HEK293 (cell line): Measurements from ENCODE around the gene CELA2A.

Experiments used
- BCL11A ChIP-seq: fragments of 450-650 bp; formaldehyde crosslinking; IDR thresholded peaks from 2 replicates; pipeline ENCODE4 v1.5.1; 2016; ENCODE audit warnings: low read depth, missing biosample characterization, missing genetic modification characterization
- GLI4 ChIP-seq: fragments of 450-650 bp; formaldehyde crosslinking; IDR thresholded peaks from 2 replicates; pipeline ENCODE4 v1.5.1; 2016; ENCODE audit warnings: missing biosample characterization, missing genetic modification characterization
- GLIS1 ChIP-seq: fragments of 450-650 bp; formaldehyde crosslinking; IDR thresholded peaks from 2 replicates; pipeline ENCODE4 v1.5.1; 2016; ENCODE audit warnings: missing biosample characterization, missing genetic modification characterization
- KLF1 ChIP-seq: fragments of 450-650 bp; formaldehyde crosslinking; IDR thresholded peaks from 2 replicates; pipeline ENCODE4 v1.5.1; 2016; ENCODE audit warnings: missing biosample characterization, missing genetic modification characterization
- KLF10 ChIP-seq: fragments of 450-650 bp; IDR thresholded peaks from 2 replicates; pipeline ENCODE4 v1.5.1; 2018; ENCODE audit warnings: missing biosample characterization, mild to moderate bottlenecking, missing genetic modification characterization
- OSR2 ChIP-seq: fragments of 450-650 bp; formaldehyde crosslinking; IDR thresholded peaks from 2 replicates; pipeline ENCODE4 v1.5.1; 2016; ENCODE audit warnings: missing biosample characterization, missing genetic modification characterization
- ZBTB17 ChIP-seq: fragments of 450-650 bp; formaldehyde crosslinking; IDR thresholded peaks from 2 replicates; pipeline ENCODE4 v1.5.1; 2016; ENCODE audit warnings: missing biosample characterization, missing genetic modification characterization
- ZBTB8A ChIP-seq: fragments of 450-650 bp; formaldehyde crosslinking; IDR thresholded peaks from 2 replicates; pipeline ENCODE4 v1.5.1; 2016; ENCODE audit warnings: missing biosample characterization, missing genetic modification characterization
- ZEB2 ChIP-seq: fragments of 450-650 bp; formaldehyde crosslinking; IDR thresholded peaks from 2 replicates; pipeline ENCODE4 v1.5.1; 2016; ENCODE audit warnings: missing biosample characterization, missing genetic modification characterization
- ZFP37 ChIP-seq: fragments of 450-650 bp; formaldehyde crosslinking; IDR thresholded peaks from 2 replicates; pipeline ENCODE4 v1.5.1; 2016; ENCODE audit warnings: missing biosample characterization, missing genetic modification characterization
- ZFP69B ChIP-seq: fragments of 450-650 bp; formaldehyde crosslinking; IDR thresholded peaks from 2 replicates; pipeline ENCODE4 v1.5.1; 2016; ENCODE audit warnings: missing biosample characterization, missing genetic modification characterization
- ZNF2 ChIP-seq: fragments of 450-650 bp; formaldehyde crosslinking; IDR thresholded peaks from 2 replicates; pipeline ENCODE4 v1.5.1; 2016; ENCODE audit warnings: missing biosample characterization, missing genetic modification characterization
- ZNF324 ChIP-seq: fragments of 450-650 bp; formaldehyde crosslinking; IDR thresholded peaks from 2 replicates; pipeline ENCODE4 v1.5.1; 2016; ENCODE audit warnings: missing biosample characterization, missing genetic modification characterization
- ZNF549 ChIP-seq: fragments of 450-650 bp; IDR thresholded peaks from 2 replicates; pipeline ENCODE4 v1.5.1; 2018; ENCODE audit warnings: missing biosample characterization, missing genetic modification characterization, mild to moderate bottlenecking, inconsistent platforms, moderate library complexity
- ZNF555 ChIP-seq: fragments of 450-650 bp; formaldehyde crosslinking; conservative IDR thresholded peaks from 2 replicates; pipeline ENCODE4 v1.5.1; 2017; ENCODE audit warnings: missing biosample characterization, mild to moderate bottlenecking, missing genetic modification characterization, inconsistent platforms
- ZNF585B ChIP-seq: fragments of 450-650 bp; formaldehyde crosslinking; IDR thresholded peaks from 2 replicates; pipeline ENCODE4 v1.5.1; 2016; ENCODE audit warnings: missing biosample characterization, missing genetic modification characterization
- ZNF600 ChIP-seq: fragments of 450-650 bp; formaldehyde crosslinking; IDR thresholded peaks from 2 replicates; pipeline ENCODE4 v1.5.1; 2016; ENCODE audit warnings: missing biosample characterization, missing genetic modification characterization
- ZNF777 ChIP-seq: fragments of 450-650 bp; formaldehyde crosslinking; IDR thresholded peaks from 2 replicates; pipeline ENCODE4 v1.5.1; 2017; ENCODE audit warnings: missing biosample characterization, missing genetic modification characterization, borderline replicate concordance
- ZNF843 ChIP-seq: fragments of 450-650 bp; formaldehyde crosslinking; IDR thresholded peaks from 2 replicates; pipeline ENCODE4 v1.5.1; 2016; ENCODE audit warnings: missing biosample characterization, missing genetic modification characterization
- ZSCAN23 ChIP-seq: fragments of 450-650 bp; formaldehyde crosslinking; IDR thresholded peaks from 2 replicates; pipeline ENCODE4 v1.5.1; 2016; ENCODE audit warnings: missing biosample characterization, missing genetic modification characterization
- TF ChIP-seq, protein P1 (sequence below): fragments of 450-650 bp; formaldehyde crosslinking; IDR thresholded peaks from 2 replicates; pipeline ENCODE4 v1.5.1; 2016; ENCODE audit warnings: missing biosample characterization, missing genetic modification characterization
- TF ChIP-seq, protein P2 (sequence below): fragments of 450-650 bp; formaldehyde crosslinking; IDR thresholded peaks from 2 replicates; pipeline ENCODE4 v1.5.1; 2016; ENCODE audit warnings: missing biosample characterization, missing genetic modification characterization
- TF ChIP-seq, protein P3 (sequence below): fragments of 450-650 bp; formaldehyde crosslinking; IDR thresholded peaks from 2 replicates; pipeline ENCODE4 v1.5.1; 2016; ENCODE audit warnings: missing biosample characterization, missing genetic modification characterization
- TF ChIP-seq, protein P4 (sequence below): fragments of 450-650 bp; formaldehyde crosslinking; IDR thresholded peaks from 2 replicates; pipeline ENCODE4 v1.5.1; 2016; ENCODE audit warnings: missing biosample characterization, missing genetic modification characterization
- TF ChIP-seq, protein P5 (sequence below): fragments of 450-650 bp; formaldehyde crosslinking; conservative IDR thresholded peaks from 2 replicates; pipeline ENCODE4 v1.5.1; 2016; ENCODE audit warnings: low read depth, missing biosample characterization, missing genetic modification characterization

CELA2A gene

DNA sequence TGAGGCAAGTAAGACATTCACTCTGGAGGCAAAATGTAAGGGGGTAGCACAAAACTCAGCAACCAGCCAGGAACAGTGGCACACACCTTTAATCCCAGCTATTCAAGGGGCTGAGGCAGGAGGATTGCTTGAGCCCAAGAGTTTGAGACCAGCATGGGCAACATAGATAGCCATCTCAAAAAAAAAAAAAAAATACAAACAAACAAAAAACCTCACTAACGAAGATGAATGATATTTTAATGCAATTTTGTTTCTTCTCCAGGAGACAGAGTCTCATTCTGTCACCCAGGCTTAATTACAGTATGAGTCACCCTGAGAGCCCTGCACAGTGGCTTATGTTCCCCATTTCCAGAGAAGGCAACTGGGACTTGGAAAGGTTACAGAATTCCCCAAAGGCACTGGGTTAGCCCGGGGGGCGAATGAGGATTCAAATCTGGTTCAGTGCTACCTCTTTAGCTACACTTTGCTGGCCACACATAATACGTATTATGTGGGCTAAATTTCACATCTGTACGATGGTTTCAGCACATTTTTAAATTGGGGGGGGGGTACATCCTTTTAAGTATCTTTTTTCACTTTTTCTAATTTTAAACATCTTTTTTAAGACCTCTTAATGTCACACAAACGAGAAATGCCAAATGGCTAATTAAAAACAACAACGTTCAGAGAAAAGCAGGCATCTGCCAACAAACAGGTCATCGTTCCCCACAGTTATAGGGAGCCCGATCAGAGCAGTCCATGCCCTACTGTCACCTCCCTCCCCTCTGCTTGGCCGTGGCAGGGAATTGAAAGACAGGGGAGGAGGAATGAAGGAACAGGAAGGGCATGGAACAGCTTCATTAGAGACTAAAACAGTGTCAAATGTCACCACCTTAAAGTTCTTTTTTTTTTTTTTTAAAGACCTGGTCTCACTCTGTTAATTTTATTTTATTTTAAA is 3.5 kb downstream of the CELA2A start (continued):
- TF ChIP-seq ZNF777, result no peak
- TF ChIP-seq KLF1 (tag by site-specific recombination), result no peak
- no peak for TF ChIP-seq ZNF555 (tag by site-specific recombination)
- peak; percentile 42; the same call in 1 of the 2 replicates for TF ChIP-seq ZNF843 (tag by site-specific recombination)
- TF ChIP-seq ZFP69B (tag by site-specific recombination), result peak; percentile 44; the same call in 1 of the 2 replicates
- peak; percentile 93 for TF ChIP-seq ZEB2
- TF ChIP-seq ZNF324 (tag by site-specific recombination), result peak; percentile 94
- TF ChIP-seq ZNF549 (tag by site-specific recombination), result no peak
- peak; percentile 80 for TF ChIP-seq GLIS1
- peak; percentile 79 for TF ChIP-seq ZBTB8A (tag by site-specific recombination)
- TF ChIP-seq GLI4 (tag by site-specific recombination), result no peak
- TF ChIP-seq ZFP37 (tag by site-specific recombination), result no peak
- TF ChIP-seq, protein P1, sequence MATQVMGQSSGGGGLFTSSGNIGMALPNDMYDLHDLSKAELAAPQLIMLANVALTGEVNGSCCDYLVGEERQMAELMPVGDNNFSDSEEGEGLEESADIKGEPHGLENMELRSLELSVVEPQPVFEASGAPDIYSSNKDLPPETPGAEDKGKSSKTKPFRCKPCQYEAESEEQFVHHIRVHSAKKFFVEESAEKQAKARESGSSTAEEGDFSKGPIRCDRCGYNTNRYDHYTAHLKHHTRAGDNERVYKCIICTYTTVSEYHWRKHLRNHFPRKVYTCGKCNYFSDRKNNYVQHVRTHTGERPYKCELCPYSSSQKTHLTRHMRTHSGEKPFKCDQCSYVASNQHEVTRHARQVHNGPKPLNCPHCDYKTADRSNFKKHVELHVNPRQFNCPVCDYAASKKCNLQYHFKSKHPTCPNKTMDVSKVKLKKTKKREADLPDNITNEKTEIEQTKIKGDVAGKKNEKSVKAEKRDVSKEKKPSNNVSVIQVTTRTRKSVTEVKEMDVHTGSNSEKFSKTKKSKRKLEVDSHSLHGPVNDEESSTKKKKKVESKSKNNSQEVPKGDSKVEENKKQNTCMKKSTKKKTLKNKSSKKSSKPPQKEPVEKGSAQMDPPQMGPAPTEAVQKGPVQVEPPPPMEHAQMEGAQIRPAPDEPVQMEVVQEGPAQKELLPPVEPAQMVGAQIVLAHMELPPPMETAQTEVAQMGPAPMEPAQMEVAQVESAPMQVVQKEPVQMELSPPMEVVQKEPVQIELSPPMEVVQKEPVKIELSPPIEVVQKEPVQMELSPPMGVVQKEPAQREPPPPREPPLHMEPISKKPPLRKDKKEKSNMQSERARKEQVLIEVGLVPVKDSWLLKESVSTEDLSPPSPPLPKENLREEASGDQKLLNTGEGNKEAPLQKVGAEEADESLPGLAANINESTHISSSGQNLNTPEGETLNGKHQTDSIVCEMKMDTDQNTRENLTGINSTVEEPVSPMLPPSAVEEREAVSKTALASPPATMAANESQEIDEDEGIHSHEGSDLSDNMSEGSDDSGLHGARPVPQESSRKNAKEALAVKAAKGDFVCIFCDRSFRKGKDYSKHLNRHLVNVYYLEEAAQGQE (tag by site-specific recombination), result no peak
- peak; percentile 63; the same call in 1 of the 2 replicates for TF ChIP-seq ZBTB17 (tag by site-specific recombination)
- TF ChIP-seq BCL11A (tag by site-specific recombination), result peak; percentile 89
- TF ChIP-seq ZNF2, result peak; percentile 50; the same call in 1 of the 2 replicates
- TF ChIP-seq ZNF585B (tag by site-specific recombination), result peak; percentile 24
- TF ChIP-seq ZNF600, result peak; percentile 69; the same call in 1 of the 2 replicates
- TF ChIP-seq ZSCAN23 (tag by site-specific recombination), result 0 out of 2 replicates have a peak, but pooled peaks have one; percentile 75
- TF ChIP-seq, protein P2, sequence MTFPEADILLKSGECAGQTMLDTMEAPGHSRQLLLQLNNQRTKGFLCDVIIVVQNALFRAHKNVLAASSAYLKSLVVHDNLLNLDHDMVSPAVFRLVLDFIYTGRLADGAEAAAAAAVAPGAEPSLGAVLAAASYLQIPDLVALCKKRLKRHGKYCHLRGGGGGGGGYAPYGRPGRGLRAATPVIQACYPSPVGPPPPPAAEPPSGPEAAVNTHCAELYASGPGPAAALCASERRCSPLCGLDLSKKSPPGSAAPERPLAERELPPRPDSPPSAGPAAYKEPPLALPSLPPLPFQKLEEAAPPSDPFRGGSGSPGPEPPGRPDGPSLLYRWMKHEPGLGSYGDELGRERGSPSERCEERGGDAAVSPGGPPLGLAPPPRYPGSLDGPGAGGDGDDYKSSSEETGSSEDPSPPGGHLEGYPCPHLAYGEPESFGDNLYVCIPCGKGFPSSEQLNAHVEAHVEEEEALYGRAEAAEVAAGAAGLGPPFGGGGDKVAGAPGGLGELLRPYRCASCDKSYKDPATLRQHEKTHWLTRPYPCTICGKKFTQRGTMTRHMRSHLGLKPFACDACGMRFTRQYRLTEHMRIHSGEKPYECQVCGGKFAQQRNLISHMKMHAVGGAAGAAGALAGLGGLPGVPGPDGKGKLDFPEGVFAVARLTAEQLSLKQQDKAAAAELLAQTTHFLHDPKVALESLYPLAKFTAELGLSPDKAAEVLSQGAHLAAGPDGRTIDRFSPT (tag by site-specific recombination), result peak; percentile 71
- peak; percentile 53; the same call in 1 of the 2 replicates for TF ChIP-seq KLF10 (tag by site-specific recombination)
- peak; percentile 90 for TF ChIP-seq OSR2 (tag by site-specific recombination)
- TF ChIP-seq, protein P3, sequence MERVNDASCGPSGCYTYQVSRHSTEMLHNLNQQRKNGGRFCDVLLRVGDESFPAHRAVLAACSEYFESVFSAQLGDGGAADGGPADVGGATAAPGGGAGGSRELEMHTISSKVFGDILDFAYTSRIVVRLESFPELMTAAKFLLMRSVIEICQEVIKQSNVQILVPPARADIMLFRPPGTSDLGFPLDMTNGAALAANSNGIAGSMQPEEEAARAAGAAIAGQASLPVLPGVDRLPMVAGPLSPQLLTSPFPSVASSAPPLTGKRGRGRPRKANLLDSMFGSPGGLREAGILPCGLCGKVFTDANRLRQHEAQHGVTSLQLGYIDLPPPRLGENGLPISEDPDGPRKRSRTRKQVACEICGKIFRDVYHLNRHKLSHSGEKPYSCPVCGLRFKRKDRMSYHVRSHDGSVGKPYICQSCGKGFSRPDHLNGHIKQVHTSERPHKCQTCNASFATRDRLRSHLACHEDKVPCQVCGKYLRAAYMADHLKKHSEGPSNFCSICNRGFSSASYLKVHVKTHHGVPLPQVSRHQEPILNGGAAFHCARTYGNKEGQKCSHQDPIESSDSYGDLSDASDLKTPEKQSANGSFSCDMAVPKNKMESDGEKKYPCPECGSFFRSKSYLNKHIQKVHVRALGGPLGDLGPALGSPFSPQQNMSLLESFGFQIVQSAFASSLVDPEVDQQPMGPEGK (tag by site-specific recombination), result peak; percentile 79
- TF ChIP-seq, protein P4, sequence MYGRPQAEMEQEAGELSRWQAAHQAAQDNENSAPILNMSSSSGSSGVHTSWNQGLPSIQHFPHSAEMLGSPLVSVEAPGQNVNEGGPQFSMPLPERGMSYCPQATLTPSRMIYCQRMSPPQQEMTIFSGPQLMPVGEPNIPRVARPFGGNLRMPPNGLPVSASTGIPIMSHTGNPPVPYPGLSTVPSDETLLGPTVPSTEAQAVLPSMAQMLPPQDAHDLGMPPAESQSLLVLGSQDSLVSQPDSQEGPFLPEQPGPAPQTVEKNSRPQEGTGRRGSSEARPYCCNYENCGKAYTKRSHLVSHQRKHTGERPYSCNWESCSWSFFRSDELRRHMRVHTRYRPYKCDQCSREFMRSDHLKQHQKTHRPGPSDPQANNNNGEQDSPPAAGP (tag by site-specific recombination), result peak; percentile 93
- TF ChIP-seq, protein P5, sequence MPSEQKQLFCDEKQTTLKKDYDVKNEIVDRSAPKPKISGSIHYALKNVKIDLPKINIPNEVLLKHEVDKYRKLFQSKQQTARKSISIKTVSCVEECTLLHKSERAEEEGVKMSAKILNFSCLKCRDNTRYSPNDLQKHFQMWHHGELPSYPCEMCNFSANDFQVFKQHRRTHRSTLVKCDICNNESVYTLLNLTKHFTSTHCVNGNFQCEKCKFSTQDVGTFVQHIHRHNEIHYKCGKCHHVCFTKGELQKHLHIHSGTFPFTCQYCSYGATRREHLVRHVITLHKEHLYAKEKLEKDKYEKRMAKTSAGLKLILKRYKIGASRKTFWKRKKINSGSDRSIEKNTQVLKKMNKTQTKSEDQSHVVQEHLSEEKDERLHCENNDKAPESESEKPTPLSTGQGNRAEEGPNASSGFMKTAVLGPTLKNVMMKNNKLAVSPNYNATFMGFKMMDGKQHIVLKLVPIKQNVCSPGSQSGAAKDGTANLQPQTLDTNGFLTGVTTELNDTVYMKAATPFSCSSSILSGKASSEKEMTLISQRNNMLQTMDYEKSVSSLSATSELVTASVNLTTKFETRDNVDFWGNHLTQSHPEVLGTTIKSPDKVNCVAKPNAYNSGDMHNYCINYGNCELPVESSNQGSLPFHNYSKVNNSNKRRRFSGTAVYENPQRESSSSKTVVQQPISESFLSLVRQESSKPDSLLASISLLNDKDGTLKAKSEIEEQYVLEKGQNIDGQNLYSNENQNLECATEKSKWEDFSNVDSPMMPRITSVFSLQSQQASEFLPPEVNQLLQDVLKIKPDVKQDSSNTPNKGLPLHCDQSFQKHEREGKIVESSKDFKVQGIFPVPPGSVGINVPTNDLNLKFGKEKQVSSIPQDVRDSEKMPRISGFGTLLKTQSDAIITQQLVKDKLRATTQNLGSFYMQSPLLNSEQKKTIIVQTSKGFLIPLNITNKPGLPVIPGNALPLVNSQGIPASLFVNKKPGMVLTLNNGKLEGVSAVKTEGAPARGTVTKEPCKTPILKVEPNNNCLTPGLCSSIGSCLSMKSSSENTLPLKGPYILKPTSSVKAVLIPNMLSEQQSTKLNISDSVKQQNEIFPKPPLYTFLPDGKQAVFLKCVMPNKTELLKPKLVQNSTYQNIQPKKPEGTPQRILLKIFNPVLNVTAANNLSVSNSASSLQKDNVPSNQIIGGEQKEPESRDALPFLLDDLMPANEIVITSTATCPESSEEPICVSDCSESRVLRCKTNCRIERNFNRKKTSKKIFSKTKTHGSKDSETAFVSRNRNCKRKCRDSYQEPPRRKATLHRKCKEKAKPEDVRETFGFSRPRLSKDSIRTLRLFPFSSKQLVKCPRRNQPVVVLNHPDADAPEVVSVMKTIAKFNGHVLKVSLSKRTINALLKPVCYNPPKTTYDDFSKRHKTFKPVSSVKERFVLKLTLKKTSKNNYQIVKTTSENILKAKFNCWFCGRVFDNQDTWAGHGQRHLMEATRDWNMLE (tag by site-specific recombination), result peak; percentile 38; the same call in 1 of the 2 replicates
